ENCODE measurements around the gene FRS2.

FRS2 gene

DNA sequence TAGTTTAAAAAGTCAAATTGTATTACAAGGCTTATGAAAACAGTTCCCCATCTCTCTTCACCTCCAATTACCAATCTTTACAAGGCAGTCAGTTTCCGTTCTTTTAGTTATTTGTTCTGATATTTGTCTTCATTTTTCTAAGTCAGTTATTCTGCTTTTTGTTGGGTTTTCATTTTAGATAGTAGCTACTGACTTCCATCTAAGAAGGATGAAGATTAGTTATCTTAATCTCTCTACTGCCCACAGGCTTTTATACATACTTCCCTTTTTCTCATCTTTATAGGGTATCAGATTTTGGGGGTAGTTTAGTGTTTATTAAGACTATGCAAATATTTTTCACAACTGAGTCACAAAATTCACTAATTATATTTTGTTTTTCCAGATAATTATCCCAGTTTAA, 38.4 kb downstream of the FRS2 start:
- Histone ChIP-seq H3K27ac (no peak overlapping the region), H3K27me3 (ENCODE audit: insufficient read depth, low read depth, severe bottlenecking) (no peaks in the 10 kb centered on the region), H3K4me3 (ENCODE audit: low read depth, low read length) (no peak overlapping the region), H3K36me3 (no peaks in the 10 kb centered on the region), H3K9me3 (ENCODE audit: severe bottlenecking) (no peaks in the 10 kb centered on the region)
- TF ChIP-seq, protein P1, sequence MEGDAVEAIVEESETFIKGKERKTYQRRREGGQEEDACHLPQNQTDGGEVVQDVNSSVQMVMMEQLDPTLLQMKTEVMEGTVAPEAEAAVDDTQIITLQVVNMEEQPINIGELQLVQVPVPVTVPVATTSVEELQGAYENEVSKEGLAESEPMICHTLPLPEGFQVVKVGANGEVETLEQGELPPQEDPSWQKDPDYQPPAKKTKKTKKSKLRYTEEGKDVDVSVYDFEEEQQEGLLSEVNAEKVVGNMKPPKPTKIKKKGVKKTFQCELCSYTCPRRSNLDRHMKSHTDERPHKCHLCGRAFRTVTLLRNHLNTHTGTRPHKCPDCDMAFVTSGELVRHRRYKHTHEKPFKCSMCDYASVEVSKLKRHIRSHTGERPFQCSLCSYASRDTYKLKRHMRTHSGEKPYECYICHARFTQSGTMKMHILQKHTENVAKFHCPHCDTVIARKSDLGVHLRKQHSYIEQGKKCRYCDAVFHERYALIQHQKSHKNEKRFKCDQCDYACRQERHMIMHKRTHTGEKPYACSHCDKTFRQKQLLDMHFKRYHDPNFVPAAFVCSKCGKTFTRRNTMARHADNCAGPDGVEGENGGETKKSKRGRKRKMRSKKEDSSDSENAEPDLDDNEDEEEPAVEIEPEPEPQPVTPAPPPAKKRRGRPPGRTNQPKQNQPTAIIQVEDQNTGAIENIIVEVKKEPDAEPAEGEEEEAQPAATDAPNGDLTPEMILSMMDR (IDR thresholded peaks at IDR 0.05; ENCODE audit: low read depth, low read length) = no peak
- no peak for DNase-seq

DNA sequence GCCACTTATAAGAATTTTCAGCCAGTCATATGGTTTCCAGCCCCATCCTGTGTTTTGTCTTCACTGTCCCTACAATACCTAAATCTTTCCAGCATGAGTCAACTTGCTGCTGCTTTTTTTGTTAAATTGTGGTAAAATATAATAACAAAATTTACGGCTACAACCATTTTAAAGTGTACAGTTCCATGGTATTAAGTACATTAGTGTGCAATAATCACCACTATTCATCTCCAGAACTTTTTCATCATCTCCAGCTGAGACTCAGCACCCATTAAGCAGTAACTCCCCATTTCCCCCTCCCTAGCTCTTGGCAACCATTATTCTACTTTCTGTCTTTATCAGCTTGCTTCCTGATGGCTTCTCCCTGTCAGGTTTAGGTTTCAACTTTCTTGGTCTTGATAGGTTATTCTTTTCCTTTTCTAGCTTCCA, 39.1 kb downstream of the FRS2 start:
- DNase-seq = no peak
- Histone ChIP-seq H3K27me3 (ENCODE audit: insufficient read depth, low read depth, severe bottlenecking) (no peaks in the 10 kb centered on the region), H3K27ac (no peak overlapping the region), H3K36me3 (no peaks in the 10 kb centered on the region), H3K9me3 (ENCODE audit: severe bottlenecking) (no peaks in the 10 kb centered on the region), H3K4me3 (ENCODE audit: low read depth, low read length) (no peak overlapping the region)
- TF ChIP-seq, protein P1 (IDR thresholded peaks at IDR 0.05; ENCODE audit: low read depth, low read length) = no peak

DNA sequence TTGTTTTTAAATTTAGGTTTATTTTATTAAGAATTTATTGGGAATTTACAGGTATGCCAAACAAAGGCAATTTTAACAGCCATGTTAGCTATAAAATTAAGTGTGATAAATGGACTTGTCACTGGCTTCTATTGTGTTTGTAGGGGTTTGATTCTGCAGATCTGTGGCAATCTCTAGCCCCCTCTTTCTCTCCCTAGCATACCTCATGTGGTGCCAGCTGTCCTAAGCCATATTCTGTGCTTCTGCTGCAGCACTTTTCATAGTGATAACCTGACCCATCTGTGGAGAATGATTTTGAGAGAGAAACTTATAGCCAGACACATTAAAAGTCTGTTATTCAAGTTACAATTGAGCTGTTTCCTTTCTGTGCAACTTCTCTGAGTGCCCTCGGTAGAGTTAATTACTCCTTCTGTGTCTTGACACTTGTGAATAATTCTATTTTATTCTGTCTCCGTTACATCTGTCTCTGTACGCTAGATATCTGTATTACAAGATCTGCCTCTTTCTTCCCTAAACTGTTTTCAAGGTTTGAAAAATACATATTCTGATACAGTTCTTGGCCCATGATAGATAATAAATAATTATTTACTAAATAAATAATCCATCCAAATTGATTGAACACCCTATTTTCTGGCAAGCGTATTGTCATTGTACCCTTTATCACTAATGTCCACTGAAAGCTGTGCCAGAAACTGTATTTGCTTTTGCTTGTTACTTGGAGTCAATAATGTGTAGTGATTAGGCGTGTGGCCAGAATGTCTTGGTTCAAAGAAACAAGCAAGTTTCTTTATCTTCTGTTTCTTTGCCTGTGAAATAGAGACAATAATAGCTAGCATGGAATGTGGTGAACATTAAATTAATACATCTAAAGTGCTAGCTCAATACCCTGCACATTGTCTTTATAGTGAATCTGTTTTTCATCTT, 40.0 kb downstream of the FRS2 start:
- TF ChIP-seq, protein P1 (IDR thresholded peaks at IDR 0.05; ENCODE audit: low read depth, low read length) = no peak
- no peak for DNase-seq
- Histone ChIP-seq H3K36me3 (no peaks in the 10 kb centered on the region), H3K27ac (no peak overlapping the region), H3K27me3 (ENCODE audit: insufficient read depth, low read depth, severe bottlenecking) (no peaks in the 10 kb centered on the region), H3K9me3 (ENCODE audit: severe bottlenecking) (no peaks in the 10 kb centered on the region), H3K4me3 (ENCODE audit: low read depth, low read length) (no peak overlapping the region)

DNA sequence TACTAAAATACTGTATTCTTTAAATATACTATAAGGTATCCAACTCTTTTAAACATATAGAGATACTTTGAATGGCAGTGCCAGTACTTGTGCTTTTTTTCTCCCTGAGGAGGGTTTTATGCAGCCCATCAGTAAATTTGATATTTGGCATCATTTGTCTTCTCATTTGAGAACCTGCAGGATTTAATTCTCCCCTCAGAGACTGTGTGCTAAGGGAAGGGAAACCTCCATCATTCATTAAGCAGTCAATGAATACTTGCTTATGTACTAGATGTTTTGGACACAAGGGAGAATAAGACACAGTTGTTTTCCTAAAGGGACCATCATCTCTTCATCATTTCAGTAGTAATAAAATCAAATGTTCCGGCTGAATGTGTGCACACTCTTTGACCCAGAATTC, 40.8 kb downstream of the FRS2 start:
- Histone ChIP-seq H3K36me3 (no peaks in the 10 kb centered on the region), H3K27me3 (ENCODE audit: insufficient read depth, low read depth, severe bottlenecking) (no peaks in the 10 kb centered on the region), H3K4me3 (ENCODE audit: low read depth, low read length) (no peak overlapping the region), H3K9me3 (ENCODE audit: severe bottlenecking) (no peaks in the 10 kb centered on the region), H3K27ac (no peak overlapping the region)
- TF ChIP-seq, protein P1 (IDR thresholded peaks at IDR 0.05; ENCODE audit: low read depth, low read length) = no peak
- DNase-seq = no peak

DNA sequence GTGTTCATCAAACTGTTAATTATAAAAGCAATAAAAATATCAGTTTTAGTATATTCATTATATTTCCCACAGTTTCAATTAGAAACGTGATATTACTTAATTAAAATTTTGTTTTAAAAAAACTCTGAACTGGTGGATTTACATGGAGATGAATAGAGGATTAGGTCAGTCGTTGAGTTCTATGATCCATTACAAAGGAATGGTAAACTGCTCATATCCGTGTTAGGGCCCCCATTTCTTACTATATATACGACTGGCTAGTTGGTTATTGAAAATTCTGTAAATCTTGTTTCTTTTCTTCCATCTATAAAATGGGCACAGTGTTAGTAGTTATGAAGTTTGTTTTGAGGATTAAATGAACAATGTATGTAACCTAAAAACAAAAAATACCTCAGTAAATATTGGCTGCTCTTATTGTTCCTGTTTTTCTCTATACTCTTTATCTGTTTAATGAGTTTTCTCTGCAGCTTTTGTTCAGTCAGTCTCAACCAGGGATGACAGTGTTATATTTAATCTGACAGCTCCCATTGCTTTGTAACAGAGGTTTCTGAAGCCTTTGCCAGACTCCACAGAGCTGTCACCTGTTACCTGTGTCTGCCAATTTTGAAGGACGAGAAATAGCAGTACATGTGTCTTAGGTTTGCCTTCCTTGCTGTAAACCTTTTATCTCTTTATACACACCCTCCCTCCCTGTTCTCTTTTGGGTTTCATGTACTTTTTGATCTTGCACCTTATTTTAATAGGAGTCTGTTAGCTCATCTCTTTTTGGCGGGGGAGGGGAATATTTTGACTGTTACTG, 41.5 kb downstream of the FRS2 start:
- no peak overlapping the region for H3K27ac ChIP-seq
- DNase-seq = no peak
- H3K27me3 ChIP-seq (ENCODE audit: insufficient read depth, low read depth, severe bottlenecking) = no peaks in the 10 kb centered on the region
- H3K36me3 ChIP-seq = no peaks in the 10 kb centered on the region
- no peak overlapping the region for H3K4me3 ChIP-seq (ENCODE audit: low read depth, low read length)
- H3K9me3 ChIP-seq (ENCODE audit: severe bottlenecking) = no peaks in the 10 kb centered on the region
- TF ChIP-seq, protein P1 (IDR thresholded peaks at IDR 0.05; ENCODE audit: low read depth, low read length) = no peak
